ENCODE measurements around the gene IGSF21. TPM values are rescaled to one million over a fixed set of nuclear protein-coding genes. Genes with fewer than 3 reads are reported as not detected.

The IGSF21 gene
- total and polyA plus RNA-seq, 2 donors (not counting 1 experiment from before 2014, with no cell fraction given): not detected

- Histone ChIP-seq H3K36me3 (replicated peaks in 1 of 2; ENCODE audit: control extremely low read depth in 1 of 2, control insufficient read depth in 1 of 2, extremely low read depth in 1 of 2, insufficient read depth in 2 of 2, low read length in 1 of 2) (no peaks in the 10 kb centered on the region), H3K79me2 (ENCODE audit: control insufficient read depth, insufficient read depth, low read length) (no peaks in the 10 kb centered on the region), H3K4me2 (replicated peaks; ENCODE audit: low read depth, low read length, poor library complexity, severe bottlenecking) (no peak overlapping the region), H3K4me1 (ENCODE audit: control insufficient read depth in 2 of 2, insufficient read depth in 2 of 2, low read length in 2 of 2) (no peaks in the 10 kb centered on the region), H3K4me3 (ENCODE audit: control extremely low read depth in 1 of 5, extremely low read depth in 1 of 5, insufficient read depth in 1 of 5, low read depth in 2 of 5, low read length in 4 of 5) (no peak overlapping the region), H3K9me3 (ENCODE audit: control extremely low read depth in 1 of 3, control insufficient read depth in 2 of 3, insufficient read depth in 1 of 3, low read length in 2 of 3) (peaks cover 0 to 32% (median 0%) of the 10 kb centered on the region in 3 donors), H3K9ac (ENCODE audit: low read length) (no peak overlapping the region), H3K27me3 (replicated peaks in 1 of 4; ENCODE audit: control extremely low read depth in 1 of 4, control insufficient read depth in 3 of 4, insufficient read depth in 4 of 4, low read length in 3 of 4) (no peaks in the 10 kb centered on the region), H4K20me1 (ENCODE audit: control insufficient read depth, insufficient read depth, low read length, poor library complexity, severe bottlenecking) (no peaks in the 10 kb centered on the region), H2AFZ (ENCODE audit: insufficient read depth, low read depth, low read length, poor library complexity, severe bottlenecking) (no peak overlapping the region), H3K27ac (ENCODE audit: low read length in 2 of 2) (no peak overlapping the region)
- ATAC-seq (ENCODE audit: low read depth) (no peak), DNase-seq (no peak)
- 93% methylated on average over 24 of the region's 24 CpGs for WGBS (ENCODE audit: insufficient coverage)
- H3K4me1 Mint-ChIP-seq: no peaks in the 10 kb centered on the region
- intact Hi-C loops (cut with micrococcal nuclease): no loop called here
- H3K27me3 Mint-ChIP-seq: peaks cover 18% of the 10 kb centered on the region
- ChIA-PET CTCF (no interaction called here), POLR2A (no interaction called here)
- H3K27ac Mint-ChIP-seq: no peak overlapping the region
- no peak for TF ChIP-seq CTCF (IDR thresholded peaks at IDR 0.05)
- no peak for TF ChIP-seq EZH2 (IDR thresholded peaks at IDR 0.05; ENCODE audit: borderline replicate concordance, insufficient read depth, low read depth, low read length, poor library complexity, severe bottlenecking)
- H3K9me3 Mint-ChIP-seq (ENCODE audit: insufficient read depth): peaks cover 8% of the 10 kb centered on the region
- H3K4me3 Mint-ChIP-seq: no peak overlapping the region
These were observed 269.1 kb downstream of the IGSF21 start for GRCh38 chr1:18376661-18377060.

DNA sequence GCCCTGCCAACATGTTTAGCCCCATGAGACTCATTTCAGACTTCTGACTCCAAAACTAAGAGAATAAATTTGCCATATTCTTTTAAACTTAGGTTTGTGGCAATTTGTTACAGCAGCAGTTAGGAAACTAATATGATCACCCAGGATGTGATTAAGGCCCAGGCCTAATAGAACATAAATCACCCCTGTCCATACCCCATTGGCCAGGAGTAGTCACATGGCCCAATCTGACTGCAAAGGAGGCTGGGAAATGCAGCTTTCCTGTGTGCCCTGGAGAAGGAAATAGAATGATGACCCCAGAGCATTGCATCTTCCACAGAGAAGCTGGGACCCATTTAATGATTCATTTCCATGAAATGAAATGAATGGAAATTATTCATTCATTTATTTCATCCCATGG lies 272.7 kb downstream of the IGSF21 start:
- no peak overlapping the region for H3K9ac ChIP-seq (ENCODE audit: low read length)
- no peak overlapping the region for H2AFZ ChIP-seq (ENCODE audit: insufficient read depth, low read depth, low read length, poor library complexity, severe bottlenecking)
- no peaks in the 10 kb centered on the region for H3K79me2 ChIP-seq (ENCODE audit: control insufficient read depth, insufficient read depth, low read length)
- intact Hi-C loops (cut with micrococcal nuclease): no loop called here
- no peaks in the 10 kb centered on the region for H4K20me1 ChIP-seq (ENCODE audit: control insufficient read depth, insufficient read depth, low read length, poor library complexity, severe bottlenecking)
- TF ChIP-seq EZH2 (IDR thresholded peaks at IDR 0.05; ENCODE audit: borderline replicate concordance, insufficient read depth, low read depth, low read length, poor library complexity, severe bottlenecking) (no peak), CTCF (IDR thresholded peaks at IDR 0.05) (no peak)
- peaks cover 5% of the 10 kb centered on the region for H3K9me3 Mint-ChIP-seq (ENCODE audit: insufficient read depth)
- H3K4me1 Mint-ChIP-seq: no peaks in the 10 kb centered on the region
- POLR2A ChIA-PET: no interaction called here
- no peak overlapping the region for H3K4me3 Mint-ChIP-seq
- peaks cover 0 to 20% (median 0%) of the 10 kb centered on the region in 3 donors for H3K9me3 ChIP-seq (ENCODE audit: control extremely low read depth in 1 of 3, control insufficient read depth in 2 of 3, insufficient read depth in 1 of 3, low read length in 2 of 3)
- CTCF ChIA-PET: no interaction called here
- DNase-seq: no peak
- no peak overlapping the region for H3K27ac Mint-ChIP-seq
- no peak overlapping the region for H3K27ac ChIP-seq (ENCODE audit: low read length in 2 of 2)
- no peaks in the 10 kb centered on the region for H3K4me1 ChIP-seq (ENCODE audit: control insufficient read depth in 2 of 2, insufficient read depth in 2 of 2, low read length in 2 of 2)
- ATAC-seq (ENCODE audit: low read depth): no peak
- no peak overlapping the region for H3K4me2 ChIP-seq (replicated peaks; ENCODE audit: low read depth, low read length, poor library complexity, severe bottlenecking)
- H3K27me3 ChIP-seq (replicated peaks in 1 of 4; ENCODE audit: control extremely low read depth in 1 of 4, control insufficient read depth in 3 of 4, insufficient read depth in 4 of 4, low read length in 3 of 4): no peaks in the 10 kb centered on the region
- H3K27me3 Mint-ChIP-seq: peaks cover 30% of the 10 kb centered on the region
- no peaks in the 10 kb centered on the region for H3K36me3 ChIP-seq (replicated peaks in 1 of 2; ENCODE audit: control extremely low read depth in 1 of 2, control insufficient read depth in 1 of 2, extremely low read depth in 1 of 2, insufficient read depth in 2 of 2, low read length in 1 of 2)
- H3K4me3 ChIP-seq (ENCODE audit: control extremely low read depth in 1 of 5, extremely low read depth in 1 of 5, insufficient read depth in 1 of 5, low read depth in 2 of 5, low read length in 4 of 5): no peak overlapping the region
